Neural cell (in vitro differentiated cells): Measurements from ENCODE around the gene TOR3A. TPM values are rescaled to one million over a fixed set of nuclear protein-coding genes. Genes with fewer than 3 reads are reported as not detected.

ENCODE experiments used
- H2AFZ ChIP-seq: fragments of 200-600, 300-800 bp; sonication (generic), shearing (Covaris generic); 2 replicates; pipeline ENCODE4 v1.6.0; 2014; ENCODE audit warnings: low read depth, mild to moderate bottlenecking, antibody characterized with exemption, low read length, moderate library complexity
- H3F3A ChIP-seq: fragments of 200-600 bp; shearing (Covaris generic); 2 replicates; pipeline ENCODE4 v1.6.1; 2016; ENCODE audit warnings: mild to moderate bottlenecking, moderate library complexity, mixed read lengths, antibody characterized with exemption, low read length; ENCODE audit not compliant: insufficient read depth, poor library complexity, severe bottlenecking
- H3K27ac ChIP-seq: fragments of 200-600, 300-800 bp; sonication (generic), shearing (Covaris generic); 2 replicates; pipeline ENCODE4 v1.5.1; 2014; ENCODE audit warnings: mild to moderate bottlenecking, low read length, moderate library complexity
- H3K27me3 ChIP-seq: fragments of 300-800, 200-600 bp; sonication (generic), shearing (Covaris generic); 2 replicates; pipeline ENCODE4 v1.6.0; 2014; ENCODE audit warnings: mild to moderate bottlenecking, low read depth, low read length, moderate library complexity; ENCODE audit not compliant: insufficient read depth
- H3K36me3 ChIP-seq: fragments of 300-800, 200-600 bp; sonication (generic), shearing (Covaris generic); 2 replicates; pipeline ENCODE4 v1.5.1; 2014; ENCODE audit warnings: mild to moderate bottlenecking, antibody characterized with exemption, low read length, moderate library complexity; ENCODE audit not compliant: insufficient read depth
- H3K4me2 ChIP-seq: fragments of 300-800, 200-600 bp; sonication (generic), shearing (Covaris generic); 2 replicates; pipeline ENCODE4 v1.6.0; 2014; ENCODE audit warnings: mild to moderate bottlenecking, low read length
- H3K4me3 ChIP-seq: fragments of 300-800, 200-600 bp; sonication (generic), shearing (Covaris generic); 2 replicates; pipeline ENCODE4 v1.5.1; 2014; ENCODE audit warnings: mild to moderate bottlenecking, low read length, moderate library complexity
- H3K79me2 ChIP-seq: fragments of 200-600 bp; shearing (Covaris generic); replicated peaks from 2 replicates; pipeline ENCODE4 v1.6.0; 2014; ENCODE audit warnings: mild to moderate bottlenecking, low read length, moderate library complexity; ENCODE audit not compliant: insufficient read depth
- H3K9ac ChIP-seq: fragments of 300-800, 200-600 bp; sonication (generic), shearing (Covaris generic); 2 replicates; pipeline ENCODE4 v1.6.1; 2016; ENCODE audit warnings: mild to moderate bottlenecking, low read length, mixed read lengths
- H3K9me2 ChIP-seq: fragments of 200-600 bp; shearing (Covaris generic); 2 replicates; pipeline ENCODE4 v1.6.1; 2016; ENCODE audit warnings: mild to moderate bottlenecking, low read length, mixed read lengths; ENCODE audit not compliant: insufficient read depth
- H3K9me3 ChIP-seq: fragments of 200-600, 300-800 bp; sonication (generic), shearing (Covaris generic); 2 replicates; pipeline ENCODE4 v1.6.1; 2016; ENCODE audit warnings: mild to moderate bottlenecking, mixed run types, low read length, moderate library complexity, mixed read lengths
- H4K20me1 ChIP-seq: fragments of 200-600 bp; shearing (Covaris generic); 2 replicates; pipeline ENCODE4 v1.6.1; 2016; ENCODE audit warnings: mild to moderate bottlenecking, mixed run types; ENCODE audit not compliant: insufficient read depth
- EP300 ChIP-seq: fragments of 450-650 bp; conservative IDR thresholded peaks from 2 replicates; pipeline ENCODE4 v1.6.1; 2014; ENCODE audit warnings: antibody characterized with exemption, mild to moderate bottlenecking, moderate library complexity; ENCODE audit not compliant: poor library complexity, severe bottlenecking
- EZH2 ChIP-seq: fragments of 200-600, 300-800 bp; shearing (Covaris generic), sonication (generic); IDR thresholded peaks from 2 replicates; pipeline ENCODE4 v1.6.1; 2014; ENCODE audit warnings: antibody characterized with exemption, low read length, borderline replicate concordance, mild to moderate bottlenecking; ENCODE audit not compliant: insufficient read depth, poor library complexity, severe bottlenecking
- MXI1 ChIP-seq: fragments of 450-650 bp; conservative IDR thresholded peaks from 2 replicates; pipeline ENCODE4 v1.6.1; 2014; ENCODE audit warnings: antibody characterized with exemption, mild to moderate bottlenecking; ENCODE audit not compliant: poor library complexity, severe bottlenecking
- POLR2AphosphoS5 ChIP-seq: IDR thresholded peaks from 2 replicates; pipeline ENCODE4 v1.6.1; 2012
- RAD21 ChIP-seq: fragments of 450-650 bp; conservative IDR thresholded peaks from 2 replicates; pipeline ENCODE4 v1.6.1; 2014; ENCODE audit warnings: antibody characterized with exemption, mild to moderate bottlenecking, moderate library complexity
- SMC3 ChIP-seq: fragments of 450-650 bp; conservative IDR thresholded peaks from 2 replicates; pipeline ENCODE4 v1.6.1; 2014; ENCODE audit warnings: antibody characterized with exemption, mild to moderate bottlenecking, moderate library complexity; ENCODE audit not compliant: poor library complexity
- TAF1 ChIP-seq: IDR thresholded peaks from 2 replicates; pipeline ENCODE4 v1.6.1; 2012; ENCODE audit warnings: low read depth
- polyA plus RNA-seq: library from polyadenylated mRNA; depleted of rRNA; stranded (reverse); fragments of >200 nt; gene quantifications from 2 replicates; pipeline ENCODE4 v1.2.3, GENCODE V29; 2014
- TF ChIP-seq, protein P1 (sequence below): fragments of 450-650 bp; IDR thresholded peaks from 2 replicates; pipeline ENCODE4 v1.5.1; 2014; ENCODE audit warnings: antibody characterized with exemption, mild to moderate bottlenecking, moderate library complexity; ENCODE audit not compliant: poor library complexity, severe bottlenecking
- TF ChIP-seq, protein P2 (sequence below): IDR thresholded peaks from 2 replicates; pipeline ENCODE4 v1.6.1; 2012; ENCODE audit warnings: borderline replicate concordance

The TOR3A gene
- polyA plus RNA-seq, 1 donor from 2014 or later = 13.5 TPM

DNA sequence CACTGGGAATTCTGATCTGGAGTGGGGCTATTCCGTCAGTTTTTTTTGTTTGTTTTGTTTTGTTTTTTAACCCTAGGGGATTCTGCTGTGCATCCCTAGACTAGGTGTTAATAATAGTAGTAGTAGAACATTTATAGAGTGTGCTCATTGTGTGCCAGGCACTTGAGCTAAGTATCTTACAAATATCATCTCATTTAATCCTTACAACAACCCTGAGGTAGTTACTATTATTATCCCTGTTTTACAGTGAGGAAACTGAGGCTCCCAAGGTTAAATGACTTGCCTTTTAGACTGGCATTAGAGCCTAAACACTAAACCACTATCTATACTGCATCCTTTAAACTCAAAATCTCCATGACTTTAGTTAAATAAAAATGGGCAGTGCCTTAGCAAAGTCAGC is 22.1 kb downstream of the TOR3A start:
- H3K27ac ChIP-seq = no peak overlapping the region
- H3K36me3 ChIP-seq = no peaks in the 10 kb centered on the region
- H4K20me1 ChIP-seq = no peaks in the 10 kb centered on the region
- H3K4me2 ChIP-seq = no peak overlapping the region
- no peak overlapping the region for H3K4me3 ChIP-seq
- no peaks in the 10 kb centered on the region for H3K27me3 ChIP-seq
- no peaks in the 10 kb centered on the region for H3K9me3 ChIP-seq
- no peaks in the 10 kb centered on the region for H3K9me2 ChIP-seq
- TF ChIP-seq MXI1 = no peak
- TF ChIP-seq POLR2AphosphoS5 = no peak
- no peak for TF ChIP-seq EP300
- H2AFZ ChIP-seq = no peak overlapping the region
- no peaks in the 10 kb centered on the region for H3K79me2 ChIP-seq
- no peaks in the 10 kb centered on the region for H3F3A ChIP-seq
- no peak overlapping the region for H3K9ac ChIP-seq

DNA sequence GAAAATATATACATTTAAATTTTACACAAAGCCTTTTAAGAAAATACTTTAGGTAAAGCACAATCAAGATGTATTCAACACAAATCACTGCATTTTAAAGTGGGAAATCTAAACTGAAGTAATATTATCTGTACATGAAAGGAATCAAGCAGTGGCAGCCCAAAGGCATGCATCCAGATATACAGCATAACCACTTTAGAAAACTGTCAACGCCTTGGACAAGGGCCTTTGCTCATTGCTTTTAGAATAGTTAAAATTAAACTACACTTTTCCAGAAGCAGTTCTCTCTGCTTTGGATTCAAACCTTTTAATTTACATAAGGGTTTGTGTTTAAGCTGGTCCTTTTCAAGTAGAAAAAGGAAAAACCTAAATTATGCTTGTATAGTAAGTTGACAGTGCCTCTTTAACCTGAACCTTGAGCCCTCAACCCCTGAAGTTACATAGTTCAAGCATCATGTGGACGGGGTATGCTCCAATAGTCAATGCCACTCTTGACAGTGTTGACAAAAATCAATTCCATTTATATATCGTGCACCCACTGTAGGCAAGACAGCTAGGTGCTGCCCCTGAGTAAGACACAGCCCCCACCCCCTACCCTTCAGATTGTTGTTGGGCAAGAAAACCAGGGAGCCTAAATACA is 22.9 kb downstream of the TOR3A start:
- Histone ChIP-seq H3K79me2 (no peaks in the 10 kb centered on the region), H3K4me2 (no peak overlapping the region)
- TF ChIP-seq, protein P1, sequence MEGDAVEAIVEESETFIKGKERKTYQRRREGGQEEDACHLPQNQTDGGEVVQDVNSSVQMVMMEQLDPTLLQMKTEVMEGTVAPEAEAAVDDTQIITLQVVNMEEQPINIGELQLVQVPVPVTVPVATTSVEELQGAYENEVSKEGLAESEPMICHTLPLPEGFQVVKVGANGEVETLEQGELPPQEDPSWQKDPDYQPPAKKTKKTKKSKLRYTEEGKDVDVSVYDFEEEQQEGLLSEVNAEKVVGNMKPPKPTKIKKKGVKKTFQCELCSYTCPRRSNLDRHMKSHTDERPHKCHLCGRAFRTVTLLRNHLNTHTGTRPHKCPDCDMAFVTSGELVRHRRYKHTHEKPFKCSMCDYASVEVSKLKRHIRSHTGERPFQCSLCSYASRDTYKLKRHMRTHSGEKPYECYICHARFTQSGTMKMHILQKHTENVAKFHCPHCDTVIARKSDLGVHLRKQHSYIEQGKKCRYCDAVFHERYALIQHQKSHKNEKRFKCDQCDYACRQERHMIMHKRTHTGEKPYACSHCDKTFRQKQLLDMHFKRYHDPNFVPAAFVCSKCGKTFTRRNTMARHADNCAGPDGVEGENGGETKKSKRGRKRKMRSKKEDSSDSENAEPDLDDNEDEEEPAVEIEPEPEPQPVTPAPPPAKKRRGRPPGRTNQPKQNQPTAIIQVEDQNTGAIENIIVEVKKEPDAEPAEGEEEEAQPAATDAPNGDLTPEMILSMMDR = no peak
- TF ChIP-seq MXI1 (no peak), RAD21 (no peak), EZH2 (no peak), TAF1 (no peak), EP300 (no peak), SMC3 (no peak), POLR2AphosphoS5 (no peak)
- TF ChIP-seq, protein P2, sequence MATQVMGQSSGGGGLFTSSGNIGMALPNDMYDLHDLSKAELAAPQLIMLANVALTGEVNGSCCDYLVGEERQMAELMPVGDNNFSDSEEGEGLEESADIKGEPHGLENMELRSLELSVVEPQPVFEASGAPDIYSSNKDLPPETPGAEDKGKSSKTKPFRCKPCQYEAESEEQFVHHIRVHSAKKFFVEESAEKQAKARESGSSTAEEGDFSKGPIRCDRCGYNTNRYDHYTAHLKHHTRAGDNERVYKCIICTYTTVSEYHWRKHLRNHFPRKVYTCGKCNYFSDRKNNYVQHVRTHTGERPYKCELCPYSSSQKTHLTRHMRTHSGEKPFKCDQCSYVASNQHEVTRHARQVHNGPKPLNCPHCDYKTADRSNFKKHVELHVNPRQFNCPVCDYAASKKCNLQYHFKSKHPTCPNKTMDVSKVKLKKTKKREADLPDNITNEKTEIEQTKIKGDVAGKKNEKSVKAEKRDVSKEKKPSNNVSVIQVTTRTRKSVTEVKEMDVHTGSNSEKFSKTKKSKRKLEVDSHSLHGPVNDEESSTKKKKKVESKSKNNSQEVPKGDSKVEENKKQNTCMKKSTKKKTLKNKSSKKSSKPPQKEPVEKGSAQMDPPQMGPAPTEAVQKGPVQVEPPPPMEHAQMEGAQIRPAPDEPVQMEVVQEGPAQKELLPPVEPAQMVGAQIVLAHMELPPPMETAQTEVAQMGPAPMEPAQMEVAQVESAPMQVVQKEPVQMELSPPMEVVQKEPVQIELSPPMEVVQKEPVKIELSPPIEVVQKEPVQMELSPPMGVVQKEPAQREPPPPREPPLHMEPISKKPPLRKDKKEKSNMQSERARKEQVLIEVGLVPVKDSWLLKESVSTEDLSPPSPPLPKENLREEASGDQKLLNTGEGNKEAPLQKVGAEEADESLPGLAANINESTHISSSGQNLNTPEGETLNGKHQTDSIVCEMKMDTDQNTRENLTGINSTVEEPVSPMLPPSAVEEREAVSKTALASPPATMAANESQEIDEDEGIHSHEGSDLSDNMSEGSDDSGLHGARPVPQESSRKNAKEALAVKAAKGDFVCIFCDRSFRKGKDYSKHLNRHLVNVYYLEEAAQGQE = no peak

DNA sequence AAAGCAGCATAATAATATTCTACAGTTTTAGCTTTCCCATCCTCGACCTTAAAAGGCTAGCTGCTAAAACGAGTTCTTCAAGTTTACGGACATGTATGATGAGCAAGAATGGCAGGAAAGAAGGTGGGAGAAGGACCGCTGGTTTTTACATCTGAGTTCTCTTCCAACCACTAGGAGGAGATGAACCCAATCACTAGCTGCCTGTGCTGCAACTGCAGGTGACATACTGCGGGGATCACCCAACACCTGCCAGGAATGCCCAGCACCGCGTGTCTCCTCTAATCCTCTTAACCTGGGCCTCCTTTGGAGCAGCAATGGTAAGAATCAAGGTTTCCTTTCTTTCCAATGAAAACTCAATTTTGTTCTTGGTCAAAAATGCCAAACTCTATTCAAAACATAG is 23.5 kb downstream of the TOR3A start:
- H3K27ac ChIP-seq = no peak overlapping the region
- no peaks in the 10 kb centered on the region for H3K79me2 ChIP-seq

More for the DNA sequence above, 22.9 kb downstream of the TOR3A start:
- Histone ChIP-seq H3F3A (no peaks in the 10 kb centered on the region), H3K36me3 (no peaks in the 10 kb centered on the region), H3K4me3 (no peak overlapping the region), H3K27ac (no peak overlapping the region), H3K9me2 (no peaks in the 10 kb centered on the region), H3K27me3 (no peaks in the 10 kb centered on the region), H3K9ac (no peak overlapping the region), H4K20me1 (no peaks in the 10 kb centered on the region), H2AFZ (no peak overlapping the region), H3K9me3 (no peaks in the 10 kb centered on the region)

More for the DNA sequence above, 23.5 kb downstream of the TOR3A start:
- no peaks in the 10 kb centered on the region for H3K9me2 ChIP-seq
- H3K27me3 ChIP-seq = no peaks in the 10 kb centered on the region
- no peak overlapping the region for H3K9ac ChIP-seq
- H2AFZ ChIP-seq = no peak overlapping the region
- peaks cover 1% of the 10 kb centered on the region for H3K36me3 ChIP-seq
- no peaks in the 10 kb centered on the region for H4K20me1 ChIP-seq
- H3F3A ChIP-seq = no peaks in the 10 kb centered on the region
- H3K4me3 ChIP-seq = no peak overlapping the region
- no peak for TF ChIP-seq POLR2AphosphoS5
- TF ChIP-seq RAD21 = peak; percentile 38
- peak; percentile 42 for TF ChIP-seq SMC3
- TF ChIP-seq, protein P1 = peak; percentile 50
- H3K9me3 ChIP-seq = no peaks in the 10 kb centered on the region
- no peak overlapping the region for H3K4me2 ChIP-seq
